ENCODE data around the gene MGAT1.
A peak's percentile ranks its signal among the peaks of the same experiment; 100 is the strongest.

Gene MGAT1

GRCh38 chr5:180811623-180812124, 9.1 kb upstream of the MGAT1 start:
- H3K36me3 ChIP-seq (ENCODE audit: insufficient read depth, low read length): no peaks in the 10 kb centered on the region
- H3K4me3 ChIP-seq (ENCODE audit: low read depth, low read length, poor library complexity, severe bottlenecking): peak overlapping the region; percentile 70
- H3K9ac ChIP-seq (ENCODE audit: low read length): peak overlapping the region; percentile 81; the same call in 1 of the 2 replicates
- H3K9me3 ChIP-seq (ENCODE audit: low read length): no peaks in the 10 kb centered on the region
- no peaks in the 10 kb centered on the region for H3K27me3 ChIP-seq (ENCODE audit: insufficient read depth, low read length)
- no peaks in the 10 kb centered on the region for H3F3A ChIP-seq (ENCODE audit: insufficient read depth, low read length)
- H3K79me2 ChIP-seq (ENCODE audit: insufficient read depth, low read length): peaks cover 17% of the 10 kb centered on the region
- peak overlapping the region; percentile 97 for H3K27ac ChIP-seq (ENCODE audit: low read depth, low read length, poor library complexity, severe bottlenecking)
- H3K4me1 ChIP-seq (ENCODE audit: insufficient read depth, low read length, severe bottlenecking): peaks cover 59% of the 10 kb centered on the region
- H2AFZ ChIP-seq (ENCODE audit: low read length): no peak overlapping the region
- H3K4me2 ChIP-seq (ENCODE audit: low read length): peak overlapping the region; percentile 97
- no peaks in the 10 kb centered on the region for H4K20me1 ChIP-seq (ENCODE audit: insufficient read depth, low read length)
- H3K9me2 ChIP-seq (ENCODE audit: low read depth, low read length): no peaks in the 10 kb centered on the region
- no peak for TF ChIP-seq CTCF (IDR thresholded peaks at IDR 0.05; ENCODE audit: low read length)
- TF ChIP-seq EZH2 (IDR thresholded peaks at IDR 0.05; ENCODE audit: borderline replicate concordance, low read length): no peak

GRCh38 chr5:180810959-180811622, 8.5 kb upstream of the MGAT1 start:
- no peak overlapping the region for H2AFZ ChIP-seq (ENCODE audit: low read length)
- no peaks in the 10 kb centered on the region for H3F3A ChIP-seq (ENCODE audit: insufficient read depth, low read length)
- TF ChIP-seq EZH2 (IDR thresholded peaks at IDR 0.05; ENCODE audit: borderline replicate concordance, low read length) (no peak), CTCF (IDR thresholded peaks at IDR 0.05; ENCODE audit: low read length) (no peak)
- H3K9ac ChIP-seq (ENCODE audit: low read length): peak overlapping the region; percentile 81
- H3K4me2 ChIP-seq (ENCODE audit: low read length): peak overlapping the region; percentile 97
- peaks cover 17% of the 10 kb centered on the region for H3K79me2 ChIP-seq (ENCODE audit: insufficient read depth, low read length)
- H3K27me3 ChIP-seq (ENCODE audit: insufficient read depth, low read length): no peaks in the 10 kb centered on the region
- H3K9me2 ChIP-seq (ENCODE audit: low read depth, low read length): no peaks in the 10 kb centered on the region
- peaks cover 59% of the 10 kb centered on the region for H3K4me1 ChIP-seq (ENCODE audit: insufficient read depth, low read length, severe bottlenecking)
- no peaks in the 10 kb centered on the region for H3K9me3 ChIP-seq (ENCODE audit: low read length)
- no peaks in the 10 kb centered on the region for H4K20me1 ChIP-seq (ENCODE audit: insufficient read depth, low read length)
- H3K4me3 ChIP-seq (ENCODE audit: low read depth, low read length, poor library complexity, severe bottlenecking): peak overlapping the region; percentile 70
- no peaks in the 10 kb centered on the region for H3K36me3 ChIP-seq (ENCODE audit: insufficient read depth, low read length)
- peak overlapping the region; percentile 97 for H3K27ac ChIP-seq (ENCODE audit: low read depth, low read length, poor library complexity, severe bottlenecking)

GRCh38 chr5:180810210-180810958, 7.8 kb upstream of the MGAT1 start:
- peak overlapping the region; percentile 97 for H3K27ac ChIP-seq (ENCODE audit: low read depth, low read length, poor library complexity, severe bottlenecking)
- peaks cover 17% of the 10 kb centered on the region for H3K79me2 ChIP-seq (ENCODE audit: insufficient read depth, low read length)
- no peaks in the 10 kb centered on the region for H3K27me3 ChIP-seq (ENCODE audit: insufficient read depth, low read length)
- TF ChIP-seq EZH2 (IDR thresholded peaks at IDR 0.05; ENCODE audit: borderline replicate concordance, low read length) (no peak), CTCF (IDR thresholded peaks at IDR 0.05; ENCODE audit: low read length) (no peak)
- H3K9ac ChIP-seq (ENCODE audit: low read length): peak overlapping the region; percentile 81
- H3K4me3 ChIP-seq (ENCODE audit: low read depth, low read length, poor library complexity, severe bottlenecking): peak overlapping the region; percentile 70
- no peak overlapping the region for H2AFZ ChIP-seq (ENCODE audit: low read length)
- no peaks in the 10 kb centered on the region for H3K9me2 ChIP-seq (ENCODE audit: low read depth, low read length)
- no peaks in the 10 kb centered on the region for H3F3A ChIP-seq (ENCODE audit: insufficient read depth, low read length)
- H4K20me1 ChIP-seq (ENCODE audit: insufficient read depth, low read length): no peaks in the 10 kb centered on the region
- H3K4me1 ChIP-seq (ENCODE audit: insufficient read depth, low read length, severe bottlenecking): peaks cover 65% of the 10 kb centered on the region
- H3K36me3 ChIP-seq (ENCODE audit: insufficient read depth, low read length): no peaks in the 10 kb centered on the region
- peak overlapping the region; percentile 97 for H3K4me2 ChIP-seq (ENCODE audit: low read length)
- H3K9me3 ChIP-seq (ENCODE audit: low read length): no peaks in the 10 kb centered on the region

All from OCI-LY1 (cell line).